Ectodermal cell (in vitro differentiated cells): ENCODE results near the gene PBOV1. TPM values are rescaled to one million over a fixed set of nuclear protein-coding genes. Genes with fewer than 3 reads are reported as not detected.

Experiments
- H3K27ac ChIP-seq: 2 replicates; pipeline ENCODE4 v1.7.0; 2013; ENCODE audit warnings: mild to moderate bottlenecking, low read depth, low read length; ENCODE audit not compliant: insufficient read depth, poor library complexity, severe bottlenecking
- H3K27me3 ChIP-seq: 2 replicates; pipeline ENCODE4 v1.7.0; 2013; ENCODE audit warnings: mild to moderate bottlenecking, low read length; ENCODE audit not compliant: insufficient read depth, control insufficient read depth, poor library complexity, severe bottlenecking
- H3K36me3 ChIP-seq: one replicate; pipeline ENCODE4 v1.7.0; 2013; ENCODE audit warnings: low read length; ENCODE audit not compliant: control insufficient read depth, insufficient read depth
- H3K4me1 ChIP-seq: one replicate; pipeline ENCODE4 v1.7.0; 2013; ENCODE audit warnings: low read length; ENCODE audit not compliant: control insufficient read depth, insufficient read depth
- H3K4me3 ChIP-seq: 2 replicates; pipeline ENCODE4 v1.7.0; 2013; ENCODE audit warnings: low read depth, low read length, control low read depth; ENCODE audit not compliant: insufficient read depth
- H3K9me3 ChIP-seq: 2 replicates; pipeline ENCODE4 v1.7.0; 2013; ENCODE audit warnings: mild to moderate bottlenecking, low read length, moderate library complexity; ENCODE audit not compliant: control insufficient read depth
- WGBS, 2 experiments: methylation state at CpG; one replicate each; pipeline ENCODE4 v1.1.7; 2013; ENCODE audit warnings: missing lambda C conversion rate in 2 of 2; 5-methylcytosine and 5-hydroxymethylcytosine counted together
- polyA plus RNA-seq, 4 experiments: library from polyadenylated mRNA; stranded (reverse); fragments of 50-300 nt; gene quantifications; one replicate each; pipeline ENCODE4 v1.2.3, GENCODE V29; 2013

PBOV1 gene
- not detected for polyA plus RNA-seq (2013, experiment 1 of 4)
- polyA plus RNA-seq (2013, experiment 2 of 4), result not detected
- polyA plus RNA-seq (2013, experiment 3 of 4), result not detected
- not detected for polyA plus RNA-seq (2013, experiment 4 of 4)

DNA sequence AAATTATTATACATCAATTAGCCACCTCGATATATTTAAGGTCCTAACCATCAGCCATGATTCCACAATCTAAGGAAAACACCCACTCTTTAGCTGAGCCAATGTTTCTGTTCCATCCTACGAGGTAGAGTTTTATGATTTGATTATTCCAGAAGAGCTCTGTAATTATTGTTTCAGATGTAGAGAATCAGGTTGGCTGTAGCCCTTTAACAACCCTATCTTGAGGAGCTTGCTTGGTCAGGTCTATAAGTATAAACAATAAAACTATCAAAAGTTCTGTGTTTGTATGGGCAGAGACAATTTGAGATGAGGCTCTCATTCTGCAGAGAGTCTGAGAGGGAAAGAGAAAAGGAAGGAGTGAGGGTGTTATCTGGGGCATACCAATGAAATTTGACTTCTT is at the start of gene PBOV1:
Gene PBOV1 (minus strand): TSS at position 43 of the 400 bp plus-strand sequence. CDS start 96 bp downstream, outside the sequence.
- Histone ChIP-seq H3K9me3 (no peaks in the 10 kb centered on the region), H3K36me3 (no peaks in the 10 kb centered on the region), H3K27ac (no peak within 1 kb of the TSS), H3K4me1 (no peaks in the 10 kb centered on the region), H3K4me3 (no peak within 1 kb of the TSS), H3K27me3 (no peaks in the 10 kb centered on the region)
- WGBS, 2 experiments, result 96 to 100% methylated on average over 1 to 2 of the region's 2 CpGs

- H3K36me3 ChIP-seq, result no peaks in the 10 kb centered on the region
- no peak overlapping the region for H3K4me3 ChIP-seq
- 95 to 97% methylated on average over 3 of the region's 3 CpGs for WGBS, 2 experiments
Measured at GRCh38 chr6:138266095-138266494, 47.8 kb upstream of the PBOV1 start.

DNA sequence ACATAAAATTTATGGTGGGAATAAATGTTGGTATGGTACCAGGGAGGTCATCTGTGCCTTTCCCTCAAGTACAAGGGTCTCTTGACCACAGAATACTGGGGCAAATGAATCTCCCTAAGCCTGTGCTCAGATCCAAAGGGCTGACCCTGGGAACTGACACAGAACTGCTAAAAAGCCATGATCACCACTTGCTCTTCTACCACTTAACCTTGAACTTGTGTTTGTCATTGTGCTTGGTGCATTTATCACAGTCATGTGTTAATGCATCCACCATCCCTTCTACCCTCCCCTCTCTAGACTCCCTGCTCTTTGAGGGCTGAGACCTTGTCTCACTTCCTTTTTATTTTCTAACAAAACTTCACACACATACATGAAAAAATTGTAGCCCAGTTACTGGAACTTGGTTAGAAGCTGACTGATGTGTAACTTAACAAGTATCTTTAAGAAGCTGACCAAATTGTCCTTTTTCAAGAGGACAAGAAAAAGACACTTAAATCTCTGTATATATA is 46.1 kb upstream of the PBOV1 start:
- Histone ChIP-seq H3K36me3 (no peaks in the 10 kb centered on the region), H3K27ac (no peak overlapping the region), H3K4me1 (no peaks in the 10 kb centered on the region), H3K27me3 (no peaks in the 10 kb centered on the region), H3K4me3 (no peak overlapping the region), H3K9me3 (no peaks in the 10 kb centered on the region)

More at GRCh38 chr6:138266095-138266494, 47.8 kb upstream of the PBOV1 start:
- H3K27me3 ChIP-seq, result no peaks in the 10 kb centered on the region
- H3K4me1 ChIP-seq, result no peaks in the 10 kb centered on the region
- H3K27ac ChIP-seq, result no peak overlapping the region
- H3K9me3 ChIP-seq, result no peaks in the 10 kb centered on the region

GRCh38 chr6:138263963-138264362 is 45.7 kb upstream of the PBOV1 start:
- no peaks in the 10 kb centered on the region for H3K4me1 ChIP-seq
- no peaks in the 10 kb centered on the region for H3K9me3 ChIP-seq
- H3K4me3 ChIP-seq, result no peak overlapping the region
- H3K27me3 ChIP-seq, result no peaks in the 10 kb centered on the region
- no peak overlapping the region for H3K27ac ChIP-seq
- no peaks in the 10 kb centered on the region for H3K36me3 ChIP-seq
- 91 to 97% methylated on average over 4 of the region's 4 CpGs for WGBS, 2 experiments

DNA sequence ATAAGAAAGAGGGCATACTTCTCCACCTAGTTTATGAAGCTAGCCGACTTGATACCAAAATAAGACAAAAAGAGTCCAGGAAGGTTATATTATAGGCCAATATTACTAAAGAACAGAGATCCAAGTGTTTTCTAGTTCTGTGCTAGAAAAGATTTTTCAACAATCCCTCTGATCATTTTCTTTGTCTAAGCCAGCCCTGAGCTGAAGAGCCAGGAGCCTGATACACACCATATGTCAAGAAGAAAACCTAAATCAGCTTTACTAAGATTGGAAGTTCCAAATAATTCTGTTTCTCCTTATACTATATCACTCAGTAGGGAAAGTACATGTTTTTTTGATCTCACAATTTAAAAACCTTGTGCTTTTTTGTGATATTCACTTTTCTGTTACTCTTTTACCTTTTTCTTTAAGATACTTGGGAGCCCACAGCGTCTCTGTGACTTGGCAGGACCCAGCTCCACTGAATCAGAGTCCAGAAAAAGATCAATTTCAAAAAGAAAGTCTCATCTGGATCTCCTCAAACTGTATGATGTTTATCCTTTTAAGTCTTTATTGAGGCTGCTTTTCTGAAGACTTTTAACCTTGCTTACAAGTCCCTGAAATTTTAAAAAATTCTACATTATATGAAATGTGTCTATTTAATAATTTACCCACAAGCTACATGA is 43.0 kb upstream of the PBOV1 start:
- H3K27ac ChIP-seq, result no peak overlapping the region
- no peak overlapping the region for H3K4me3 ChIP-seq
- no peaks in the 10 kb centered on the region for H3K4me1 ChIP-seq
- 89 to 100% methylated on average over 1 to 2 of the region's 2 CpGs for WGBS, 2 experiments
- H3K36me3 ChIP-seq, result no peaks in the 10 kb centered on the region
- H3K9me3 ChIP-seq, result no peaks in the 10 kb centered on the region
- H3K27me3 ChIP-seq, result no peaks in the 10 kb centered on the region

DNA sequence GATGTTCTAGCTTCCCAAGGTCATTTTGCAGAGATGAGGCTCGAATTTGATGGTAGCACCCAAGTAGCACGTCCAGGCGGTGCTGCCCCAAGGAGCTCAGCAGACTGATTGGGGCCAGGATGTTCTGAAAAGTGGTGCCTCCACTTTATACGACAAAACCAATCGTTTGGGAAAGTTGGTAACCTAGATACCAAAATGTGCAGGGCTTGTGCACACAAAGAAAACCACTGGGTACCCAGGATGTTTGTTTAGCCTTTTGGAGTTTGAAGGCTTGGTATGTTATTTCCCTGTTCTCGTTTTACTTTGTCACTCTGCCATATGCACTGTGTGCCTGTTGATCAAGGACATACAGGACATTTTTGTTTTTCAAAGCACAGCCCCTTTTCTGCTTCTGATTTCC is 40.7 kb upstream of the PBOV1 start:
- WGBS, 2 experiments, result 95% methylated on average over 6 of the region's 6 CpGs
- H3K9me3 ChIP-seq, result no peaks in the 10 kb centered on the region
- no peak overlapping the region for H3K27ac ChIP-seq

GRCh38 chr6:138258197-138258596 is 39.9 kb upstream of the PBOV1 start:
- Histone ChIP-seq H3K27ac (no peak overlapping the region), H3K9me3 (no peaks in the 10 kb centered on the region), H3K4me3 (no peak overlapping the region), H3K4me1 (no peaks in the 10 kb centered on the region), H3K27me3 (no peaks in the 10 kb centered on the region), H3K36me3 (no peaks in the 10 kb centered on the region)
- 94 to 98% methylated on average over 6 of the region's 6 CpGs for WGBS, 2 experiments

More for the DNA sequence above, 40.7 kb upstream of the PBOV1 start:
- no peaks in the 10 kb centered on the region for H3K4me1 ChIP-seq
- no peak overlapping the region for H3K4me3 ChIP-seq
- no peaks in the 10 kb centered on the region for H3K27me3 ChIP-seq
- no peaks in the 10 kb centered on the region for H3K36me3 ChIP-seq

GRCh38 chr6:138257638-138258040 is 39.3 kb upstream of the PBOV1 start:
- Histone ChIP-seq H3K4me1 (no peaks in the 10 kb centered on the region), H3K27ac (no peak overlapping the region), H3K27me3 (no peaks in the 10 kb centered on the region), H3K36me3 (no peaks in the 10 kb centered on the region), H3K4me3 (no peak overlapping the region), H3K9me3 (no peaks in the 10 kb centered on the region)
- WGBS, 2 experiments, result 93 to 100% methylated on average over 1 of the region's 1 CpG

DNA sequence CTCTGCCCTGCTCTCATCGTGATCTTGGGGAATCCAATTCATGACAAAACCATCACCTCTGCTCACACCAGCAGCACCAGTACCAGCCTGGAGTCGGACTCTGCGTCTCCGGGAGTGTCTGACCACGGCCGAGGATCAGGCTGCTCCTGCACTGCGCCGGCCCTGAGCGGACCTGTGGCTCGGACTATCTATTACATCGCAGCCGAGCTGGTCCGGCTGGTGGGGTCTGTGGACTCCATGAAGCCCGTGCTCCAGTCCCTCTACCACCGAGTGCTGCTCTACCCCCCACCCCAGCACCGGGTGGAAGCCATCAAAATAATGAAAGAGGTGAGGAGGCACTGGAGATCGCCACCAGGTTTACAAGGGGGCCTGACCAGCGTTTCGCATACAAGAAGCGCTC is 37.2 kb upstream of the PBOV1 start:
- H3K4me3 ChIP-seq, result no peak overlapping the region
- H3K27ac ChIP-seq, result no peak overlapping the region
- no peaks in the 10 kb centered on the region for H3K27me3 ChIP-seq
- H3K4me1 ChIP-seq, result no peaks in the 10 kb centered on the region
- no peaks in the 10 kb centered on the region for H3K9me3 ChIP-seq
- WGBS, 2 experiments, result 93 to 95% methylated on average over 20 of the region's 20 CpGs
- H3K36me3 ChIP-seq, result no peaks in the 10 kb centered on the region

- H3K27ac ChIP-seq, result no peak overlapping the region
- no peaks in the 10 kb centered on the region for H3K9me3 ChIP-seq
- no peak overlapping the region for H3K4me3 ChIP-seq
- no peaks in the 10 kb centered on the region for H3K27me3 ChIP-seq
- no peaks in the 10 kb centered on the region for H3K4me1 ChIP-seq
- H3K36me3 ChIP-seq, result no peaks in the 10 kb centered on the region
- 91 to 95% methylated on average over 11 of the region's 11 CpGs for WGBS, 2 experiments
Measured at GRCh38 chr6:138253731-138254130, 35.4 kb upstream of the PBOV1 start.
